Measurements from ENCODE around the gene SCNN1B. TPM values are rescaled to one million over a fixed set of nuclear protein-coding genes. Genes with fewer than 3 reads are reported as not detected.

Gene SCNN1B
- total RNA-seq, 2 experiments from 2014 or later: not detected

GRCh38 chr16:23373436-23374219 is 71.5 kb downstream of the SCNN1B start:
- H3K27ac ChIP-seq (ENCODE audit: low read depth in 1 of 2, low read length in 2 of 2): no peak overlapping the region
- no peak for ATAC-seq (ENCODE audit: poor library complexity)
- no peak for DNase-seq
- ChIA-PET POLR2A (no interaction called here), CTCF (no interaction called here)
- H3K9me3 ChIP-seq (ENCODE audit: control insufficient read depth in 1 of 2, insufficient read depth in 1 of 2, low read length in 2 of 2): no peaks in the 10 kb centered on the region
- H3K4me3 ChIP-seq (ENCODE audit: low read length): no peak overlapping the region
- H3K9me3 Mint-ChIP-seq: no peaks in the 10 kb centered on the region
- no peak overlapping the region for H3K27ac Mint-ChIP-seq
- H3K27me3 Mint-ChIP-seq: peaks cover 5% of the 10 kb centered on the region
- no peaks in the 10 kb centered on the region for H3K36me3 Mint-ChIP-seq (ENCODE audit: low read depth)
- no peak for TF ChIP-seq CTCF (IDR thresholded peaks at IDR 0.05)
- H3K4me1 Mint-ChIP-seq (ENCODE audit: low read depth): no peaks in the 10 kb centered on the region
- H3K36me3 ChIP-seq (ENCODE audit: insufficient read depth, low read length): no peaks in the 10 kb centered on the region
- H3K4me3 Mint-ChIP-seq: no peak overlapping the region
- peaks cover 0 to 2% of the 10 kb centered on the region in 2 experiments for H3K27me3 ChIP-seq (ENCODE audit: control insufficient read depth in 1 of 2, insufficient read depth in 2 of 2, low read length in 2 of 2)
- H3K4me1 ChIP-seq (ENCODE audit: insufficient read depth, low read length): no peaks in the 10 kb centered on the region
- intact Hi-C loops (cut with DNase I, micrococcal nuclease): no loop called here

DNA sequence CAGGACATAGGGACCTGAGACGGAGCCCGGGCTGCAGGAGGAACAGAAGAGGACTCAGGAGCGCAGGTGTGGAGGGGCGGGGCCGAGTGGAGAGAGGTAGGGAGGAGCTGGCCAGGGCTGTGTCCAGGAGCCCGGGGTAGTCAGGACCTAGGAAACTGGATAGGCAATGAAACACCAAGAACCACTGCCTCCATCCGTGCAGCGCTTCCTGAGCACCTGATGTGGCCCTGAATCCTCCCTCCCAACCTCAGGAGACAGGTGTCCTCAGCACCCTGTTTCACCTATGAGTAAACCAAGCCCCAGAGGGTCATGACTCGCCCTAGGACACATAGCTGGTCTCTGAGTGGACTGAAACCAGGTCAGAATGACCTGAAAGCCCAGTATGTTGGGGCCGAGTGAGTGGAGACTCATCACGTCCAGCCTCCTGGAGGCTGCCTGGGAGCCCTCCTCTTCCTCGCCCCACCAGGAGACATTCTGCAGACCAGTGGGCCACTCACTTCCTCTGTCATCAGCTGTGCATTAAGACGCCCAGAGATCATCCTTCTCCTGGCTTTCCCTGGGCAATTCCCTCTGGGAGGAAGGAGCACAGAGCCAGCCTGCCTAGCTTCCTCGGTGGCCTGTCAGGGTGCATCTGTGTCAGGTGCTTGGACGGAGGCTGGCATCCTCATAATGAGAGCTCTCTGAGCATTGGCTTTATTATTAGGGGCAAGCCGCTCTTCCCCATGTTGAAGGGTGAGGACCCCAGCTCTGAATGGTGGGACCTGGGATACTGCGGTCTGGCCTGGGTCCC is 72.8 kb downstream of the SCNN1B start:
- Mint-ChIP-seq H3K4me1 (ENCODE audit: low read depth) (no peaks in the 10 kb centered on the region), H3K9me3 (no peaks in the 10 kb centered on the region), H3K4me3 (no peak overlapping the region), H3K36me3 (ENCODE audit: low read depth) (no peaks in the 10 kb centered on the region), H3K27me3 (peaks cover 5% of the 10 kb centered on the region), H3K27ac (no peak overlapping the region)
- CTCF ChIA-PET: no interaction called here
- no peaks in the 10 kb centered on the region for H3K9me3 ChIP-seq (ENCODE audit: control insufficient read depth in 1 of 2, insufficient read depth in 1 of 2, low read length in 2 of 2)
- intact Hi-C loops (cut with DNase I, micrococcal nuclease): no loop called here
- no peak for DNase-seq
- no peaks in the 10 kb centered on the region for H3K4me1 ChIP-seq (ENCODE audit: insufficient read depth, low read length)
- no peak for TF ChIP-seq CTCF (IDR thresholded peaks at IDR 0.05)
- ATAC-seq (ENCODE audit: poor library complexity): no peak
- no peaks in the 10 kb centered on the region for H3K36me3 ChIP-seq (ENCODE audit: insufficient read depth, low read length)
- no peak overlapping the region for H3K4me3 ChIP-seq (ENCODE audit: low read length)
- no peak overlapping the region for H3K27ac ChIP-seq (ENCODE audit: low read depth in 1 of 2, low read length in 2 of 2)
- H3K27me3 ChIP-seq (ENCODE audit: control insufficient read depth in 1 of 2, insufficient read depth in 2 of 2, low read length in 2 of 2): peaks cover 0 to 2% of the 10 kb centered on the region in 2 experiments
- POLR2A ChIA-PET: no interaction called here

GRCh38 chr16:23375643-23376042 is 73.5 kb downstream of the SCNN1B start:
- H3K36me3 ChIP-seq (ENCODE audit: insufficient read depth, low read length): no peaks in the 10 kb centered on the region
- ATAC-seq (ENCODE audit: poor library complexity): no peak
- DNase-seq: no peak
- no peaks in the 10 kb centered on the region for H3K4me1 ChIP-seq (ENCODE audit: insufficient read depth, low read length)
- POLR2A ChIA-PET: no interaction called here
- no peak overlapping the region for H3K4me3 Mint-ChIP-seq
- no peaks in the 10 kb centered on the region for H3K9me3 Mint-ChIP-seq
- H3K36me3 Mint-ChIP-seq (ENCODE audit: low read depth): no peaks in the 10 kb centered on the region
- H3K27ac Mint-ChIP-seq: no peak overlapping the region
- no peak overlapping the region for H3K27ac ChIP-seq (ENCODE audit: low read depth in 1 of 2, low read length in 2 of 2)
- no peak for TF ChIP-seq CTCF (IDR thresholded peaks at IDR 0.05)
- no peaks in the 10 kb centered on the region for H3K4me1 Mint-ChIP-seq (ENCODE audit: low read depth)
- peaks cover 5% of the 10 kb centered on the region for H3K27me3 Mint-ChIP-seq
- CTCF ChIA-PET: no interaction called here
- no peaks in the 10 kb centered on the region for H3K9me3 ChIP-seq (ENCODE audit: control insufficient read depth in 1 of 2, insufficient read depth in 1 of 2, low read length in 2 of 2)
- intact Hi-C loops (cut with DNase I, micrococcal nuclease): no loop called here
- H3K4me3 ChIP-seq (ENCODE audit: low read length): no peak overlapping the region
- peaks cover 0 to 2% of the 10 kb centered on the region in 2 experiments for H3K27me3 ChIP-seq (ENCODE audit: control insufficient read depth in 1 of 2, insufficient read depth in 2 of 2, low read length in 2 of 2)
